Stimulated activated CD4-positive, alpha-beta T cell treated with anti-CD3 and anti-CD28 coated beads, Interleukin-1b, Interleukin-23, amount 100 ng/mL, for 24 hours (primary cell): ENCODE results near the gene CRISPLD2.

Source experiments
- DNase-seq, 4 experiments: peaks; one replicate each; pipeline ENCODE4 v3.0.0-alpha.2; 2020; ENCODE audit warnings: low read depth in 4 of 4, low spot score in 1 of 4

The CRISPLD2 gene

GRCh38 chr16:84800158-84800978 is 19.4 kb upstream of the CRISPLD2 start:
- DNase-seq, result no peak

- DNase-seq, result no peak
Observed at GRCh38 chr16:84803146-84803545, 16.6 kb upstream of the CRISPLD2 start.

DNA sequence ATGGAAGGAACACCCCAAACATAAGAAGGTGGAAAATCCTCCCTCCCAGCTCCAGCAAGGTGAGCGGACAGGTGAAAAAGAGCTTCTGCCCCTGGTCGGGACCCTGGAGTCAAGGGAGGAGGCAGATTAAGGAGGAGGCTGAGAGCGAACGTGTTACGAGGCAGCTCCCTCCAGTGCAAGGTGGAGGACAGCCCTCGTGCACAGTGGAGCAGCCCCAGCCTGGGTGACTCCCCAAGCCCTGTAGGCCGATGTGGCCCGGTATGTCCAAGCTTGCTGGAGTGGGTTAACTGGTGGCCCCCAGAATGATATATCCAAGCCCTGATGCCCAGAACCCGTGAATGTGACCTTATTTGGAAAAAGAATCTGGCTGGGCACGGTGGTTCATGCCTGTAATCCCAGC is 15.5 kb upstream of the CRISPLD2 start:
- no peak for DNase-seq

GRCh38 chr16:84806256-84806889 is 13.4 kb upstream of the CRISPLD2 start:
- no peak for DNase-seq

DNA sequence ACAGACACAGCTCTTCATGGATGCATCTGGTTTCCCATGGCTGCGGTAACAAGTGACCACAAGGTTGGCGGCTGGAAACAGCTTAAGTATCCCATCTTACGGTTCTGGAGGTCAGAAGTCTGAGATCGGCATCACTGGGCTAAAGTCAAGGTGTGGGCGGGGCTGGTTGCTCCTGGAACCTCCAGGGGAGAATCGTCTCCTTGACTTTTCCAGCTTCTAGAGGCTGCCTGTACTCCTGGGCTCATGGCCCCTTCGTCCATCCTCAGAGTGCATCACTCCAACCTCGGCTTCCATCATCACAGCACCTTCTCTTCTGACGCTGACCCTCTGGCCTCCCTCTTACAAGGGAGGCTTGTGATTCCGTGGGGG is 12.9 kb upstream of the CRISPLD2 start:
- no peak for DNase-seq

DNA sequence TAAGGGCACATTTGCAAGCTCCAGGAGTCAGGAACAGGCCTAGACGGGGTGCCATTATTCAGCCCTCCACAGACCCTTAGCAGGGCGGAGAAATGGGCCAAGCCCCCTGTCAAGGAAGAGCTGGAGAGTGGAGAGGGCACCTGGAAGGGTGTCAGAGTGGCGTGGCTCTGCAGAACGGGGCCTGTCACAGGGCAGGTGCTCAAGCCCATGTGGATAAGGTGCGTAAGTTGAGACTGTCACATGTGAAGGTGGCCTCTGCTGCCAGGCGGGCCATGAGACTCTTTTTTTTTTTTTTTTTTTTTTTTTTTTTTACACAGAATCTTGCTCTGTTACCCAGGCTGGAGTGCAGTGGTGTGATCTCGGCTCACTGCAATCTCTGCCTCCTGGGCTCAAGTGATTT is 12.0 kb upstream of the CRISPLD2 start:
- no peak for DNase-seq

DNA sequence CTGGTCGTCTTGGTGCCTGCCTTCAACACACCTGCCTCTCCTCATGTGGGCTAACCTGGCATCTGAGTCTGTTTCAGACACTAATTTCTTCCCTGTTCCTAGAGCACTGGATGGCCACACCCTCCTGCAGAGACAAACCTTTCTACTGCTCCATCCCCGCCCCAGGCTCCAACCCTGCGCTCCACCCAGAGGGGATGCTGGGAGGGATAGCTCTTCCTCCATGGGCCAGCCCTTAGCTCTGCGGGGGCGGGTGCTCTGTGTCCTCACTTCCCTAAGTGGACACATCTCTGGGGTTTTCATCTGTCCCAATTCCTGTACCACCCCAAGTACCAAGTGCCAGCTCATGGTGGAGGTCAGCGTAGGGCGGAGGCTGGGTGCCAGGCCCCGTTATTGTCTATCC is 11.0 kb upstream of the CRISPLD2 start:
- no peak for DNase-seq

- DNase-seq, result peak in 1 of 4 experiments; percentile 4
Observed at GRCh38 chr16:84810518-84811273, 9.1 kb upstream of the CRISPLD2 start.

- DNase-seq, result no peak
Observed at GRCh38 chr16:84811529-84811928, 8.3 kb upstream of the CRISPLD2 start.

- no peak for DNase-seq
Observed at GRCh38 chr16:84813141-84813934, 6.4 kb upstream of the CRISPLD2 start.

DNA sequence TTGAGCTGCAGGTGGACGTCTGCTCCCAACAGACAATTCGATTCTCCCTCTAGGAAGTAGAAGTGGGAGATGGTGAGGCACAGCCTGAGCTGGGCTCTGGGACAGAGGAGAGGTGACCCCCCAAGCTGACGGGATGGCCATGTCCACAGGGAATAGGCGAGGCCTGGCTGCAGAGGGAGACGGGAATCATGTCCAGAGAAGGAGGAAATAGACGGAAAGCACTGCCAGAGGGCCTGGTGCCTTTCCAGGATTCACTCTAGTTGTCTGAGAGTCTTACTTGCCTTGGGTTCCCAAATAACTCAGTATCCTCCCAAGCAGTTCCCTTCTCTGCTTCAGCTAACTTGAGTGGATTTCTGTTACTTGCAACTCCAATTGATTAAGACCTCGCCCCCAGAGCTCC is 4.3 kb upstream of the CRISPLD2 start:
- no peak for DNase-seq

GRCh38 chr16:84816023-84816422 is 3.8 kb upstream of the CRISPLD2 start:
- DNase-seq, result no peak

DNA sequence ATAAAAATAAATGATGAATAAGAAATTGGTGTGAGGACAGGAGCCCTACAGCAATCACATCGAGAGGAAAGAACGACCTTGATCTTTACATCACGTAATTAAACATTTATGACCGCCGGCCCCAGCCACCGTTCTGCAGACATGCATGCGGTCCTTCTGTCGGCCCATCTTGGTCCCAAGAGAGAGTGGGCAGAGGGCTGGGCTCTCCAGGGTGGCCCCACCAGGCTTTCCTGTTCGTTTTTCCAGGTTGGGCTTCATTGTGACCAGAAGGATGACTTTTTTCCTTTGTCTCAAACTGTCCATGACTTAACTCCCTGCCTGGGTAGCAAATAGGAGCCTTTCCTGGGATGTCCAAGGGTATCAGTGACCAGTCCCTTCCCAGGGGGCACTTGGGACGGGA is 3.3 kb upstream of the CRISPLD2 start:
- no peak for DNase-seq

DNA sequence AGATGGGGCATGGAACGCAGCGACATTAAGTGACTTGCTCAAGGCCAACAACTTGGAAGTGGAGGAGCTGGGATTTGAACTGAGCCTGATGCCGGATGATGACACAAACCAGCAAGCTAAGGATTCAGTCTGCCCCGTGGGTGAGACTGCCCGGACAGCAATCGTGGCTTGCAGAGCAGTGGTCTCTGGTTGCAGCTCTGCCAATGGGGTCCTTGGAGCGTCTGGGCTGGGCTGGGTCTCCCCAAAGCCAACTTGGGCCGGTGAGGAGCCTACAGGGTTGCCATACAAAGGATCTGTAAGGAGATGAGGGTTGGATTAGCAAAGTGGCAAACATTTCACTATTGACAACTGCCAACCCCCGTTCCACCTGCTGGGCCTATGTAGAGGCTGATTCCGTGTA is 2.6 kb upstream of the CRISPLD2 start:
- DNase-seq, result no peak

DNA sequence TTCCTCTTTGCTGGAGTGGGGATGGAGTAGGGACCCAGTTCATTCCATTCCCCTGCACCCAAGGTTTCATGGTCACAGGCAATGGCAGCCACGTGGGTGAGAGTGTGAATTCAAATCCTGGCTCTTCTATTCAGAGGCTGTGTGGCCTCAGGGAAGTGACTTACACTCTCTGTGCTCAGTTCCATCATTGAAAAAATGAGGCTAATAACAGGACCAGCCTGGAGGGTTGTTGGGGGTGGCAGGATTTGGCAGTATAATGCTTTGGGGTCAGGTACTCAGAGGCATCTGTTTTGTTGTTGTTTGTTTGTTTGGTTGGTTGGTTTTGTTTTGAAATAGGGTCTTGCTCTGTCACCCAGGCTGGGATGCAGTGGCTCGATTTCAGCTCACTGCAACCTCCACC is 2.2 kb upstream of the CRISPLD2 start:
- no peak for DNase-seq

- DNase-seq, result no peak
Observed at GRCh38 chr16:84818133-84818532, 1.7 kb upstream of the CRISPLD2 start.

- DNase-seq, result no peak
Observed at GRCh38 chr16:84818989-84819643, 669 bp upstream of the CRISPLD2 start.

- DNase-seq, result no peak
Observed at GRCh38 chr16:84820305-84820684, 510 bp downstream of the CRISPLD2 start.

DNA sequence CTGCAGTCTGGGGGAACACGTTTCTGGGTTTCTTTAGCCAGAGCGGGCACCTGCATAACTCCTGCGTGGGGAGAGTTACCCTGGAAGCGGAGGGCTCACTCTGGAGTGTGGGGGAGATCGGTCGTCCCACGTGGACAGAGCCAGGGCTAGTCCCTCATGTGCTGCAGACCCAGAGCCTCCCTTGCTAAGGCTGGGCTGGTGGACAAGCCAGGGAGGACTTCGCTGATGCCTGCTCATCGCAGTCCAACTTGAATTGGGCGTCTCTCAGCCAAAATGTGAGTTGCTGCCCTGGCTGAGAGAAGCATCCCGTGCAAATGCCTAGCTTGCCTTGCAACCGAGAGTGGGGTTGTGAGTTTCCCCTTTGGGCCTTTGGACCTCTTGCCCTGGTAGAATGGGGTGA is 986 bp downstream of the CRISPLD2 start:
- DNase-seq, result no peak

DNA sequence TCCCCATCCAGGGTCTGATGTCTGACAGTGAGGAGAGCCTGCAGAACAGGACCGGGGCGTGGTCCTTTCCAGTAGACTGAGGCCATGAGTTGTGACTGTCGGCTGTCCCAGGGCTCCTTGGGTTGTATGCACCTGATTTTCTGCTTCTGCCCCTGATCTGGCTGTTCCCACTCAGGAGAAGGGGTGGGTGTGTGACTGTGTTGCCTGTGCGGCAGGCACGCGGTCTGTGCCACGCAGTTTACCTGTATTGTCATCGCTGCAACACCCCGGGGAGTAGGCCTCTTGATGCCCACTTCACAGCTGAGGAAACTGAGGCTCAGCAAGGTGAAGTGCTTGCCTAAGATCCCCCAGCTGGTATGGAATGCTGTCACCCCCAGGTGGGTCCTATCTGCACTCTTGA is 1.4 kb downstream of the CRISPLD2 start:
- DNase-seq, result no peak
